Breast epithelium (tissue), 4 donors: ENCODE data around the gene LRRC4C. TPM values are rescaled to one million over a fixed set of nuclear protein-coding genes. Genes with fewer than 3 reads are reported as not detected.

Experiments
- DNase-seq, 2 donors: peaks; one replicate each; pipeline ENCODE4 v3.0.0-alpha.2; 2019; ENCODE audit warnings: low spot score in 2 of 2
- H3K27ac ChIP-seq, 2 donors: fragments of 200-600 bp; sonication (generic) in 1 of 2; one replicate each; pipeline ENCODE4 v1.5.1; 2016 to 2019; ENCODE audit warnings: mild to moderate bottlenecking in 1 of 2
- H3K27me3 ChIP-seq, 2 donors: fragments of 200-600 bp; sonication (generic) in 1 of 2; one replicate each; pipeline versions ENCODE4 v1.5.1 to v1.6.0; 2017 to 2019; ENCODE audit warnings: control low read depth in 1 of 2, mild to moderate bottlenecking in 1 of 2
- H3K36me3 ChIP-seq: fragments of 200-600 bp; one replicate; pipeline ENCODE4 v1.5.1; 2019
- H3K4me1 ChIP-seq, 2 donors: fragments of 200-600 bp; sonication (generic); one replicate each; pipeline ENCODE4 v1.5.1; 2016 to 2019; ENCODE audit warnings: control low read depth in 1 of 2
- H3K4me3 ChIP-seq, 3 donors: fragments of 200-600 bp; sonication (generic); 1 replicate in 2 of 3; 2 replicates in 1 of 3; pipeline ENCODE4 v1.5.1; 2016 to 2019; ENCODE audit warnings: mild to moderate bottlenecking in 3 of 3, moderate library complexity in 2 of 3
- H3K9me3 ChIP-seq, 2 donors: fragments of 200-600 bp; sonication (generic) in 1 of 2; one replicate each; pipeline ENCODE4 v1.5.1; 2016 to 2019; ENCODE audit warnings: control low read depth in 1 of 2
- CTCF ChIP-seq, 3 donors: fragments of 450-650 bp; IDR thresholded peaks; one replicate each; pipeline ENCODE4 v1.5.1; 2016 to 2017; ENCODE audit warnings: antibody characterized with exemption in 3 of 3, mild to moderate bottlenecking in 3 of 3, moderate library complexity in 3 of 3
- POLR2A ChIP-seq: fragments of 450-650 bp; IDR thresholded peaks from one replicate; pipeline ENCODE4 v1.6.1; 2016; ENCODE audit warnings: antibody characterized with exemption, mild to moderate bottlenecking, moderate library complexity
- POLR2AphosphoS5 ChIP-seq, 3 donors: sonication (generic); formaldehyde crosslinking; IDR thresholded peaks; one replicate each; pipeline ENCODE4 v1.6.1; 2017; ENCODE audit warnings: antibody characterized with exemption in 3 of 3
- intact Hi-C: fragments of 100-400 bp; cut with DNase I; formaldehyde crosslinking; loops from one replicate; pipeline ENCODE4 v1.15.1; 2023; ENCODE audit warnings: low total_unique reads
- total RNA-seq, 3 donors: library from RNA; depleted of rRNA; stranded (reverse); fragments of >200 nt; gene quantifications; one replicate each; pipeline ENCODE4 v1.1.0, GENCODE V29; 2016

The LRRC4C gene
- total RNA-seq, 3 donors from 2014 or later: 2.9 to 15.4 (median 6.6) TPM

DNA sequence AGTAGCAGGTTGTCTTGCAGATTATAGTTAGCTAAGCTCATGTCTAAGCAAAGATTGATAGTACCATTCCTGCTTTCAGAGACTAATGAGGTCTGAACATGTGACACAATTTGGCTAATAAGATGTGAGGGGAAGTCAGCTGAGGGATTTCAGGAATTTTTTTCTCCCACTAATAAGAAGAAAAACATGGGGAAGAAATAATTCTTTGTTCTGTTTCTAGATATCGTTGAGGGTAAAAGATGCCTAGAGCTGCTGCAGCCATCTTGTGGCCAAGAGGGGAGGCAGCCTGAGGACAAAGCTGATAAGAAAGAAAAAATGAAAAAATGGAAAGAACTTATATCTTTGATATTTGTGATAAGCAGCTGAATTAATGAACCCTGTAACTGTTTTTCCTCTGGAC, 1334.4 kb downstream of the LRRC4C start:
- TF ChIP-seq CTCF (IDR thresholded peaks at IDR 0.05) (no peak), POLR2A (no peak), POLR2AphosphoS5 (IDR thresholded peaks at IDR 0.05) (no peak)
- intact Hi-C loops: no loop called here
- Histone ChIP-seq H3K4me1 (no peaks in the 10 kb centered on the region), H3K27ac (no peak overlapping the region), H3K9me3 (peaks cover 5 to 8% of the 10 kb centered on the region in 2 donors), H3K36me3 (no peaks in the 10 kb centered on the region), H3K4me3 (no peak overlapping the region), H3K27me3 (no peaks in the 10 kb centered on the region)
- DNase-seq: no peak

GRCh38 chr11:40119661-40120060, 1339.8 kb downstream of the LRRC4C start:
- intact Hi-C loops: no loop called here
- no peak for TF ChIP-seq POLR2AphosphoS5 (IDR thresholded peaks at IDR 0.05)
- no peak for TF ChIP-seq CTCF (IDR thresholded peaks at IDR 0.05)
- no peak for TF ChIP-seq POLR2A
- no peaks in the 10 kb centered on the region for H3K27me3 ChIP-seq
- DNase-seq: no peak
- no peaks in the 10 kb centered on the region for H3K36me3 ChIP-seq
- peaks cover 5 to 8% of the 10 kb centered on the region in 2 donors for H3K9me3 ChIP-seq
- no peaks in the 10 kb centered on the region for H3K4me1 ChIP-seq
- no peak overlapping the region for H3K4me3 ChIP-seq
- no peak overlapping the region for H3K27ac ChIP-seq

- peak in 1 of 2 donors; percentile 21 for DNase-seq
- Histone ChIP-seq H3K27me3 (no peaks in the 10 kb centered on the region), H3K9me3 (peaks cover 3% of the 10 kb centered on the region in 2 donors), H3K36me3 (no peaks in the 10 kb centered on the region), H3K4me3 (no peak overlapping the region), H3K4me1 (no peaks in the 10 kb centered on the region), H3K27ac (no peak overlapping the region)
- intact Hi-C loops: no loop called here
- no peak for TF ChIP-seq POLR2AphosphoS5 (IDR thresholded peaks at IDR 0.05)
- no peak for TF ChIP-seq POLR2A
- no peak for TF ChIP-seq CTCF (IDR thresholded peaks at IDR 0.05)
Measured at GRCh38 chr11:40118780-40119179, 1340.7 kb downstream of the LRRC4C start.

- intact Hi-C loops: no loop called here
- Histone ChIP-seq H3K36me3 (no peaks in the 10 kb centered on the region), H3K27ac (no peak overlapping the region), H3K27me3 (no peaks in the 10 kb centered on the region), H3K4me3 (no peak overlapping the region), H3K9me3 (no peaks in the 10 kb centered on the region), H3K4me1 (no peaks in the 10 kb centered on the region)
- TF ChIP-seq POLR2A (no peak), CTCF (IDR thresholded peaks at IDR 0.05) (no peak), POLR2AphosphoS5 (IDR thresholded peaks at IDR 0.05) (no peak)
- DNase-seq: no peak
Measured at GRCh38 chr11:40118026-40118425, 1341.4 kb downstream of the LRRC4C start.

GRCh38 chr11:40104941-40105550, 1354.4 kb downstream of the LRRC4C start:
- intact Hi-C loops: no loop called here
- Histone ChIP-seq H3K36me3 (no peaks in the 10 kb centered on the region), H3K4me1 (no peaks in the 10 kb centered on the region), H3K9me3 (peaks cover 8 to 9% of the 10 kb centered on the region in 2 donors), H3K4me3 (no peak overlapping the region), H3K27ac (no peak overlapping the region), H3K27me3 (no peaks in the 10 kb centered on the region)
- no peak for TF ChIP-seq POLR2A
- no peak for TF ChIP-seq CTCF (IDR thresholded peaks at IDR 0.05)
- TF ChIP-seq POLR2AphosphoS5 (IDR thresholded peaks at IDR 0.05): no peak
- DNase-seq: no peak
